Esophagus muscularis mucosa (tissue), 3 donors: Measurements from ENCODE around the gene RAB15.

Experiments used
- CTCF ChIP-seq, 3 experiments: fragments of 200-600 bp in 2 of 3; fragments of 450-650 bp in 1 of 3; sonication (generic) in 2 of 3; IDR thresholded peaks; one replicate each; pipeline ENCODE4 v1.5.1; 2017 to 2019; ENCODE audit warnings: antibody characterized with exemption in 3 of 3, mild to moderate bottlenecking in 2 of 3, moderate library complexity in 1 of 3
- POLR2A ChIP-seq: fragments of 450-650 bp; IDR thresholded peaks from one replicate; pipeline ENCODE4 v1.6.1; 2017; ENCODE audit warnings: antibody characterized with exemption, moderate library complexity, mild to moderate bottlenecking, low read depth
- POLR2AphosphoS5 ChIP-seq, 2 donors: sonication (generic); formaldehyde crosslinking; IDR thresholded peaks; one replicate each; pipeline ENCODE4 v1.6.1; 2017; ENCODE audit warnings: antibody characterized with exemption in 2 of 2

- TF ChIP-seq CTCF (IDR thresholded peaks at IDR 0.05) (no peak), POLR2A (no peak), POLR2AphosphoS5 (IDR thresholded peaks at IDR 0.05) (no peak)
Observed at GRCh38 chr14:65015391-65015790, 43.3 kb upstream of the RAB15 start.
